HG03139 (cell line): ENCODE data around the gene EML4.
"Not testable (repeated sequence)": the region's sequence is repeated elsewhere in the genome, so short reads cannot be mapped to it uniquely, and the experiment has no call there.

ENCODE experiments used
- ATAC-seq: cut with Tn5 transposase; IDR thresholded peaks from one replicate; pipeline ENCODE4 v1.9.1; 2021; ENCODE audit not compliant: unreplicated experiment

EML4 gene

GRCh38 chr2:42328923-42329322 is 159.8 kb downstream of the EML4 start:
- no peak for ATAC-seq

- no peak for ATAC-seq
These were observed 160.6 kb downstream of the EML4 start for GRCh38 chr2:42329736-42330135.

- no peak for ATAC-seq
These were observed 162.6 kb downstream of the EML4 start for GRCh38 chr2:42331569-42332284.

GRCh38 chr2:42332575-42332974 is 163.4 kb downstream of the EML4 start:
- no peak for ATAC-seq

- no peak for ATAC-seq
These were observed 164.4 kb downstream of the EML4 start for GRCh38 chr2:42333579-42333978.

GRCh38 chr2:42334220-42334619 is 165.1 kb downstream of the EML4 start:
- ATAC-seq = no peak

- not testable (repeated sequence) for ATAC-seq
These were observed 165.7 kb downstream of the EML4 start for GRCh38 chr2:42334865-42335264.

GRCh38 chr2:42335514-42336104 is 166.5 kb downstream of the EML4 start:
- no peak for ATAC-seq

GRCh38 chr2:42336361-42336965 is 167.3 kb downstream of the EML4 start:
- no peak for ATAC-seq

- ATAC-seq = no peak
These were observed 168.2 kb downstream of the EML4 start for GRCh38 chr2:42337356-42337820.

GRCh38 chr2:42337846-42338566 is 168.9 kb downstream of the EML4 start:
- ATAC-seq = no peak

- no peak for ATAC-seq
These were observed 169.5 kb downstream of the EML4 start for GRCh38 chr2:42338567-42339190.

GRCh38 chr2:42339191-42339912 is 170.2 kb downstream of the EML4 start:
- ATAC-seq = no peak

GRCh38 chr2:42340045-42340937 is 171.1 kb downstream of the EML4 start:
- no peak for ATAC-seq

GRCh38 chr2:42340938-42341636 is 171.9 kb downstream of the EML4 start:
- no peak for ATAC-seq

GRCh38 chr2:42342061-42342794 is 173.1 kb downstream of the EML4 start:
- ATAC-seq = no peak

GRCh38 chr2:42342795-42343241 is 173.7 kb downstream of the EML4 start:
- no peak for ATAC-seq

- no peak for ATAC-seq
These were observed 176.8 kb downstream of the EML4 start for GRCh38 chr2:42345986-42346385.
